Measurements from ENCODE around the gene FCN2. TPM values are rescaled to one million over a fixed set of nuclear protein-coding genes. Genes with fewer than 3 reads are reported as not detected.

FCN2 gene
- total RNA-seq, 1 experiment from 2014 or later = not detected

DNA sequence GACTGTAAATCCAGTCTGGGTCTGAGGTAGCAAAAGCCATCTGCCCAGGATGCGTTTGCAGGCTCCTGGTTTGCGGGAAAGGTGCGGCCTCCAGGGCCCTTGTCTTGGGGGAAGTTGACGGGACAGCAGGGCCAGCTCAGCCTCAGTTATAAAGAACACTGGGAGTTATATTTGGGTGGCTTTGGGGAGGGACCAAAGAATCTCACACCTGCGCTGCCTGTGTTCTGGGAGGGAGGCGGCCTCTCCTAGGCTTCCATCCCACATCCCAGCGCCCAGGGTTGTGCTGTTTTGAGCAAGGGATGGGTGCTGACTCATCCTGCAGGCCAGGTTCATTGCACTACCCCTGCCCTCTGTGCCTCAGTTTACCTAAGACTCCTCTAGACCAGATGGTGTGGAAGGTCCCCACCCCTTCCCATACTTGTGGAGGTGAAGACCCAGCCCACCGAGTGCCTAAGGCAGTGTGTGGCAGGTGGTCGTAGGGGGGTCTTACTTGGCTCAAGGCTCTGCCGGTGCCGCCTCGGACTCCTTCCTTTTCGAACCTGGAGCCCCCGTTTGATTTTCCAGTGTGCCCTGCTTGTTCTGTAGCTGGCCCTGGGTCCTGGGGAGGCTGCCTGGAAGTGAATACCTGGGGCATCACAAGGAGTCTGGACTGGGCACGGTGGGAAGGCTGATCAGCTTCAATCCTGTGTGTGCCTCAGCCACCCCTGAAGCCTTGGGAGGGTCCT, 39.3 kb upstream of the FCN2 start:
- DNase-seq = no peak
- H3K4me3 ChIP-seq = no peak overlapping the region
- H3K9me3 ChIP-seq (replicated peaks) = no peaks in the 10 kb centered on the region
- no peak overlapping the region for H3K27ac ChIP-seq
- no peaks in the 10 kb centered on the region for H3K36me3 ChIP-seq
- no peaks in the 10 kb centered on the region for H3K4me1 ChIP-seq
- H3K27me3 ChIP-seq = no peaks in the 10 kb centered on the region

DNA sequence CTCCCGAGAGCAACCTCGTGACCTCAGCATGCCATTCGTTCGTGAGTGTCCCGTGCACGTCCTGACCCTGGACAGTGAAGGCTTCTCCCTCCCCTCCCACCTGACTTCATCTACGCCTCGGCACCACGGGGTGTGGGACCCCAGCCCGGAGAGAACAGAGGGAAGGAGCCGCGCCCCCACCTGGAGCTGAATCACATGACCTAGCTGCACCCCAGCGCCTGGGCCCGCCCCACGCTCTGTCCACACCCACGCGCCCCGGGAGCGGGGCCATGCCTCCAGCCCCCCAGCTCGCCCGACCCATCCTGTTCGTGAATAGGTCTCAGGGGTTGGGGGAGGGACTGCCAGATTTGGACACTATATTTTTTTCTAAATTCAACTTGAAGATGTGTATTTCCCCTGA, 38.3 kb upstream of the FCN2 start:
- no peak overlapping the region for H3K27ac ChIP-seq
- DNase-seq = no peak
- no peak overlapping the region for H3K4me3 ChIP-seq
- H3K27me3 ChIP-seq = no peaks in the 10 kb centered on the region
- no peaks in the 10 kb centered on the region for H3K9me3 ChIP-seq (replicated peaks)
- H3K4me1 ChIP-seq = no peaks in the 10 kb centered on the region
- no peaks in the 10 kb centered on the region for H3K36me3 ChIP-seq

DNA sequence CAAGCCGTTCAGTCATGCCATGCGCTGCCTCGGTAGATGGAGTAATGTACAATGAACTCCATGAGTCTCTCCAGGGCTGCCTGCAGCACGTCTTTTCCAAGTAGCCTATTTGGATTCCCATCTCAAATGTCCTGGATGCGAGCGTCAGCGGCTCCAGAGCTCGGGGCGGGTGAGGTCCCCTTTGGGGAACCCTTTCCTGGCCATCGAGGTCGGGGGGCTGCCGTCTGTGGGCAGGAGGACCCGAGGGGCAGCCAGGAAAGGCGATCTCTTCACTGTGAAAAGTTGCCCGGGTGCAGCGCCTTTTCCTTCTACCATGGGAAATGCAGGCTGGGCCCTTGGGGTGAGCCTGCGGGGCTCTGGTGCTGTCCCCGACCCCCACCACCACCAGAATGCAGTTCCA, 36.9 kb upstream of the FCN2 start:
- no peaks in the 10 kb centered on the region for H3K9me3 ChIP-seq (replicated peaks)
- DNase-seq = no peak
- no peaks in the 10 kb centered on the region for H3K36me3 ChIP-seq
- no peak overlapping the region for H3K4me3 ChIP-seq
- no peak overlapping the region for H3K27ac ChIP-seq
- no peaks in the 10 kb centered on the region for H3K4me1 ChIP-seq
- H3K27me3 ChIP-seq = no peaks in the 10 kb centered on the region

DNA sequence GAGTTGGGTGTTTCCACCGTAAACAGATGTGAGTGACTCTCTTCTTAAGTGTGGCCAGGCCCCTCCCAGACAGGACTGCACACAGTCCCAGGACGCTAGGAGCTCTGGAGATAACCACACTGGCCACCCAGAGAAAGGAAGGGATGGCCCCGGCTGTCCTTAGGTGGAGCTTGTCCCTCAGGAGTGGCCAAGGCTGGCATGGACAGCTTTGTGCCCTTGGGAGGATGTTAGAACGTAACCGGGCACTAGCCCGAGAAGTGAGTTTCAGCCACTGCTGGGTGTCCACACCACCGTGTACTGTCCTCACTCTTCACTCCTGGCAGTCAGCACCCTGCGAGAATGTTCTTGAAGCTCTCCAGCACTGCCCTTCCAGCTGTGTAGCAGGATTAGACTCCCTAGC, 35.8 kb upstream of the FCN2 start:
- no peak overlapping the region for H3K27ac ChIP-seq
- DNase-seq = no peak
- H3K27me3 ChIP-seq = no peaks in the 10 kb centered on the region
- no peak overlapping the region for H3K4me3 ChIP-seq
- H3K9me3 ChIP-seq (replicated peaks) = no peaks in the 10 kb centered on the region
- no peaks in the 10 kb centered on the region for H3K36me3 ChIP-seq
- no peaks in the 10 kb centered on the region for H3K4me1 ChIP-seq

DNA sequence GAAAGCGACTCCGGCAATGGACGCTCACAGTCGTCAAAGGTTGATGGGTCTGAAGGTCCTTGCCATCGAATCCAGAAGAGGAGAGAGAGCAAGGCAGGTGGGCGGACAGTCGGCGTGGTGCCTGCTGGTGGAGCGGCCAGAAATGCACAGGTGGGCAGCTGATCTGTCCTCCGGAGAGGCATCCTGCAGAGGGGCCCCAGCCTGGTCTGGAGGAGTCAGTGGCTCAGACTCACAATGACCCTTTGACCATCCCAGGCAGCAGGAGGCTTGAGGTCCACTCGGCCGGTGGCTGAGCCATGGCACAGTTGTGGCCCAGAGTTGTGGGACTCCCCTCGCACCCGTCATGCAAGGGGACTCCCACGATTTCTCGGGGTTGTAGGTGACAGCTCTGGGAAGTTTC, 34.4 kb upstream of the FCN2 start:
- Histone ChIP-seq H3K4me3 (no peak overlapping the region), H3K27me3 (no peaks in the 10 kb centered on the region), H3K4me1 (no peaks in the 10 kb centered on the region), H3K36me3 (no peaks in the 10 kb centered on the region), H3K27ac (no peak overlapping the region), H3K9me3 (replicated peaks) (no peaks in the 10 kb centered on the region)
- DNase-seq = no peak

DNA sequence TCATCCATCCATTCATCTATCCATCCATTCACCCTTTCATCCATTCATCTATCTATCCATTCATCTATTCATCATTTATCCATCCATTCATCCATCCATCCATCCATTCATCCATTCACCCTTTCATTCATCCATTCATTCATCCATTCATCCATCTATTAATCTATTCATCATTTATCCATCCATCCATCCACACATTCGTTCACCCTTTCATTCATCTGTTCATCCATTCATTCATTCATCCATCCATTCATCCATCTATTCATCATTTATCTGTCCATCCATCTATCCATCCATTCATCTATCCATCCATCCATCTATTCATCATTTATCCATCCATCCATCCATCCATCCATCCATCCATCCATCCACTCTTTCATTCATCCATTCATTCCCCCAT, 33.9 kb upstream of the FCN2 start:
- Histone ChIP-seq H3K36me3 (no peaks in the 10 kb centered on the region), H3K9me3 (replicated peaks) (no peaks in the 10 kb centered on the region), H3K27me3 (no peaks in the 10 kb centered on the region), H3K4me3 (no peak overlapping the region), H3K27ac (no peak overlapping the region), H3K4me1 (no peaks in the 10 kb centered on the region)
- DNase-seq = no peak

DNA sequence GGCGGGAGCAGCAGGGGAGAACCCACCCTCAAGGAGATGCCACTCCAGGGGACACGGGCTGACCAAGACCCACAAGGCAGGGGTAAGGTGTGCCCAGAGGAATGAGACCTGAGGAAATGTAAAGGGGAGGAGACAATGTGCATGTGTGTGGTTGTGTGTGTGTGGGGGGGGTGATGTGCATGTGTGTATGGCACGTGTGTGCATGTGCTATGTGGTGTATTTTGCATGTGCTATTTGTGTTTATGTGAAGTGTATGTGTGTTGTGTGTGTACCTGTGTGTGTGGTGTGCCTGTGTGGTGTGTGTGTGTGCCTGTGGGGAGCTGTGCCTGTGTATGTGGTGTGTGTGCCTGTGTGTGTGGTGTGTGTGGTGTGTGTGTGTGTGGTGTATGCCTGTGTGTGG, 33.5 kb upstream of the FCN2 start:
- no peak overlapping the region for H3K27ac ChIP-seq
- no peaks in the 10 kb centered on the region for H3K9me3 ChIP-seq (replicated peaks)
- H3K36me3 ChIP-seq = no peaks in the 10 kb centered on the region
- no peaks in the 10 kb centered on the region for H3K4me1 ChIP-seq
- no peak overlapping the region for H3K4me3 ChIP-seq
- no peaks in the 10 kb centered on the region for H3K27me3 ChIP-seq
- DNase-seq = no peak

DNA sequence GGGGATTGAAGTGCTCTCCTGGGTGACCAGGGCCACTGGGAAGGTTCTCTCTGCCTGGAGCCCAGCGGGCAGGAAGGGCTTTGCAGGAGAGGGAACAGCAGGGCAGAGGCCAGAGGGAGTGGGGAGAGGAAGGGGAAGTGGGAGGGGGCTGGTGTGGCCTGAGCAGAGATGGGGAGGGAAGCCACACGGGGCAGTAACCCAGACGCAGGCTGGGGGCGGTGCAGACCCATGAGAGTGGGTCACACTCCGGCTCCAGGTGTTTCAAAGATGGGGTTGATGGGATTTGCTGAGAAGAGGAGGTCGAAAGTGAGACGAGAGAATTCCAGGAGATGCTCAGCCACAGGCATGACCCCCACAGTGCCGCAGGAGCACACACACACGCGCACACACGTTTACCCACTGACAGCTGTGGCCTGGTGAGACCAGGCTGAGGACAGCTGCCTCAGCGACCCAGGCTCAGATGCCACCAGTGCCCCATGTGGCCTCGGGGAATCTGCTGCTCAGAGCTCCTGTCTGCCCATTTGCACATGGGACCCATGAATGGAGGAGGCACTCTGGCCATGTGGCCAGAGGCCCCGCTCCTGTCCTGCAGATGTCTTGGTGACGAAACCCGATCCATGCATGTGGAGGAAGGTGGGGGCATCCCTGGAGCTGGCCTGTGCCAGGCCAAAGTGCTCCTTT, 32.7 kb upstream of the FCN2 start:
- no peak overlapping the region for H3K4me3 ChIP-seq
- H3K4me1 ChIP-seq = no peaks in the 10 kb centered on the region
- no peak overlapping the region for H3K27ac ChIP-seq
- no peaks in the 10 kb centered on the region for H3K36me3 ChIP-seq
- H3K27me3 ChIP-seq = no peaks in the 10 kb centered on the region
- no peaks in the 10 kb centered on the region for H3K9me3 ChIP-seq (replicated peaks)
- DNase-seq = peak in 1 of 2 experiments; percentile 42

DNA sequence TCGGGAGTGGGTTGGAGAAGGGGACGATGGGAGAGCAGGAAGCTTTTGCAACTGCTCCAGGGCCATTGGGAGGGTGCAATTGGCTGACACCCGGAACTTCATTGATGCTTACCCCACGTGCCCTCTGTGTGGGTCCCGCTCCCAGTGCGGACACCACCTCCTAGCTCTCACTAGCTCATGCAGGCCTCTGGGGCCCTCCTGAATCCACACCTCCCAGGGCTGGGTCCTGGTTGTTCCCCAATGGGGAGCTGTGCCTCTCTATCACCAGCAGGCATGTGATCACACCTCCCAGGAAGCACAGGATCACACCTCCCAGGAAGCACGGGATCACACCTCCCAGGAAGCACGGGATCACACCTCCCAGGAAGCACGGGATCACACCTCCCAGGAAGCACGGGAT, 32.1 kb upstream of the FCN2 start:
- Histone ChIP-seq H3K4me3 (no peak overlapping the region), H3K9me3 (replicated peaks) (no peaks in the 10 kb centered on the region), H3K4me1 (no peaks in the 10 kb centered on the region), H3K36me3 (no peaks in the 10 kb centered on the region), H3K27me3 (no peaks in the 10 kb centered on the region), H3K27ac (no peak overlapping the region)
- no peak for DNase-seq

DNA sequence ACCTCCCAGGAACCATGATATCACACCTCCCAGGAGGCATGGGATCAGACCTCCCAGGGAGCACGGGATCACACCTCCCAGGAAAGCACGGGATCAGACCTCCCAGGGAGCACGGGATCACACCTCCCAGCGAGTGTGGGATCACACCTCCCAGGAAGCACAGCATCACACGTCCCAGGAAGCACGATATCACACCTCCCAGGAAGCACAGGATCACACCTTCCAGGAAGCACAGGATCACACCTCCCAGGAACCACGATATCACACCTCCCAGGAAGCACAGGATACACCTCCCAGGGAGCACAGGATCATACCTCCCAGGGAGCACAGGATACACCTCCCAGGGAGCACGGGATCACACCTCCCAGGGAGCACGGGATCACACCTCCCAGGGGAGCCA, 30.0 kb upstream of the FCN2 start:
- Histone ChIP-seq H3K9me3 (replicated peaks) (no peaks in the 10 kb centered on the region), H3K4me1 (no peaks in the 10 kb centered on the region), H3K27me3 (peaks cover 9% of the 10 kb centered on the region), H3K36me3 (no peaks in the 10 kb centered on the region), H3K4me3 (no peak overlapping the region), H3K27ac (no peak overlapping the region)
- DNase-seq = no peak

DNA sequence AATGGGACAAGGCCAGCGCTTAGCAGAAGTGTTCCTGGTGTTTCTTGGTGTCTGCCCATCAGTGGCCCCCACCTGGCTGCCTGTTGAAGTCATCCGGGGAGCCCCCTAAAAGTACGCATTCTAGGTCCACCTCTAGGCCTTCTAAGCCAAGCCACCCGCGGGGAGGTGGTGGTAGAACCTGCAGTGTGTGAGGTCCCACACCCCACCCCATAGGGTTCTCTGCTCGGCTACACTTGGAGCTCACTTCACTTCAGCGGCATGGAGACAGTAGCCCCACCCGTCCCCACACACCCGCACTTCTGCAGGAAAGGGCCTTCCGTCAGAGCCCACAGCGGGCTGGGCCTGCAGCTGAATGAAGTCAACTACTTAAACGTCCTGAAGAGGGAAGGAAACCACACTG, 29.6 kb upstream of the FCN2 start:
- no peaks in the 10 kb centered on the region for H3K9me3 ChIP-seq (replicated peaks)
- H3K4me1 ChIP-seq = no peaks in the 10 kb centered on the region
- H3K4me3 ChIP-seq = no peak overlapping the region
- H3K27me3 ChIP-seq = peaks cover 13% of the 10 kb centered on the region
- H3K27ac ChIP-seq = no peak overlapping the region
- H3K36me3 ChIP-seq = no peaks in the 10 kb centered on the region
- no peak for DNase-seq

DNA sequence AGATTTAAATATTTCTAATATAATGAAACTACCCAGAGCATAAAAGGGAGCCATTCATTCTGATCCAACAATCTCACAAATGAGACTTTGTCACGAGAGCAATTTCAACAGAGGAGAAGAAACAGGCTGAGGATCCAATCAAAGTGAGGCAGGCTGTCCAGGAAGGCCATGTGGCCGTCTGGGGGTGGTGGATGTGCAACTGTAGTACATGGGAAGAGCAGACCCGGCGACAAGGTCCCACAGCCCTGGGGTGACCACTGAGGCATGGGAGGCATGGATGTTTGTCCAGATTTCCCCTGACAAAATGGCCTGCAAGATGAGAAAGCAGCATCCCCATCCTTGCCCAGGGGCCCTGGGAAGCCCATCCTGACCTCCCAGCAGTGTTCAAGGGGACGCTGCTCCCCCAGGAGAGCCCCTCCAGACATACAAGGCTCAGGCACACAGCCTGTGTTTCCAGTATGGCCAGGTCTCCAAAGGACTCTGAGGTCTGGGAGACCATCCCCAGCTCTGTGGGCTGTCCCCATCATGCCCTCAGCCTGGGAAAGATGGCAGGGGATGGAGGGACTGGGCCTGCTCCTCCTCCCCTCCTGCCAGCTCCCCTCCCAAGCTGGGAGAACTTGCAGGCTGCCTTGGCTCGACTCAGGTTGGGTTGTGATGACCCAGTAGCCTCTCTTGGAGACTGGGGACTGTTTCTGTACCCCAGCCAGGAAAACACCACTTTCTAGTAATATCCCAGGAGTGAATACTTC, 27.5 kb upstream of the FCN2 start:
- Histone ChIP-seq H3K27me3 (peaks cover 13% of the 10 kb centered on the region), H3K9me3 (replicated peaks) (no peaks in the 10 kb centered on the region), H3K4me1 (no peaks in the 10 kb centered on the region), H3K36me3 (no peaks in the 10 kb centered on the region), H3K27ac (no peak overlapping the region), H3K4me3 (no peak overlapping the region)
- DNase-seq = no peak

DNA sequence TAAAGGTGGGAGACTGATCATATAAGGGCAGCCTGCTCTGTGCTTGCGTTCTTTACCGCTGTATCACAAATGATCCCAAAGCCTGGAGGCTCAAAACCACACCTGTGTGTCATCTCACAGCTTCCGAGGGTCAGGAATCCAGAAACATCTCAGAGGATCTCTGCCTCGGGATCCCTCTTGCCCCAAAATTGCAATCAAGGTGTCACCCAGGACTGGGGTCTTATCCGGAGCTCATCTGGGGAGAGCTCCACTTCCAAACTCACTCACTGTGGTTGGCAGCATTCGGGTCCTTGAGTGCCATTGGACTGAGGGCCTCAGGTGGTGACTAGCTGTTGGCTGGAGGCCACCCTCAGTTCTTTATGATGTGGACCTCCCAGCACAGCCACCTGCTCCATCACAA, 26.7 kb upstream of the FCN2 start:
- no peak overlapping the region for H3K4me3 ChIP-seq
- peaks cover 13% of the 10 kb centered on the region for H3K27me3 ChIP-seq
- H3K36me3 ChIP-seq = no peaks in the 10 kb centered on the region
- no peak for DNase-seq
- H3K27ac ChIP-seq = no peak overlapping the region
- no peaks in the 10 kb centered on the region for H3K4me1 ChIP-seq
- H3K9me3 ChIP-seq (replicated peaks) = 0 out of 2 replicates have a peak, but pooled peaks cover under 1% of the 10 kb centered on the region

DNA sequence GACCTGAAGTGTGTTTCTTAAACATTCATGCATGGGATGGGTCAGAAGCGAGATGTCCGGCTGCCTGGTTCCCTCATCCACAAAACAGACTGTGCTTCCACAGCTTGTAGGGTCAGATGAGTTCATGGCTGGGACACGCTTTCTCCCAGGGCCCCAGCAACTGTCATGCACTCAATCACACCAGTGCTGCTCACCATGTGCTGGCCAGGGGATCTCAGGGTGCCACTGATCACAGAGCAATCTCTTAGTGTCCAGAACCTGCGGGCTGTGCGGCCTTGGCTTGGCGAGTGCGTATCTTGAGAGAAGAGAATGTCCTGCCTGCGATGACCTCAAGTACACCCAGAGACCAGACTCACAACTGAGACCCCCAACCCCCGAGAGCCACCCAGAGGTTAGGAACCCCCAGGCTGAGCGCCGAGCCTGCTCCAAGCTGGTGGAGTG, 26.0 kb upstream of the FCN2 start:
- Histone ChIP-seq H3K27ac (no peak overlapping the region), H3K4me3 (no peak overlapping the region), H3K9me3 (replicated peaks) (0 out of 2 replicates have a peak, but pooled peaks cover 3% of the 10 kb centered on the region), H3K36me3 (no peaks in the 10 kb centered on the region), H3K27me3 (peaks cover 13% of the 10 kb centered on the region), H3K4me1 (no peaks in the 10 kb centered on the region)
- DNase-seq = no peak

DNA sequence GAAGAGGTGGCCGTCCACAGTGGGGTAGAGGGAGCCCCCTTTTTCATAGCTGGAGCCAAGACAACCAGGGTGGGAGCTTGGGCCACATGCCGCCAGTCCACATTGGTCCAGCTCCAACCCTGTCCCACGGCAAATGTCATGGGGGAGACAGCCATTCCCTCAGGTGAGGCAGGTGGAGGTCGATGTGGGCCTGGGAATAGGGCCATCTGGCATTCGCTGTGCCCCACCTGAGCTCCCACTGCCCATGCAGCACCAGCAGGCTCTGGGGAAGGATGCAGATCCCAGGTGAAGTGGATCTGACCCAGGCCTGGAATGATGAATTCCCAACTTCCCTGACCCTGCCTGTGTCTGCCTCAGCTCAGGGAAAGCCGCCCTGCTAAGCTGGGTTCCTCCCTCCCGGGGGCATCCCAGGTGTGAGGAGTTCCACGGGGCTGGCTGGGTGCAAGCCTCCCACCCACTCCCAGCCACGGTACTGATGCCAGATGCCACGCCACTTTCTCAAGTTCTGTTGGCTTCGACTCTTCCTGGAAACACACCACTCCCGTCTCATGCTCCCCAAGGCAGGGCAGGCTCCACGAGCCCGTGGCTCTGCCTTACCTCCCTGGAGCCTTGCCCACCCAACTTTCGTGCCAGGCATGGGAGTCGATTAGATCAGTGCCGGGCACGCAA, 25.2 kb upstream of the FCN2 start:
- DNase-seq = no peak
- H3K36me3 ChIP-seq = no peaks in the 10 kb centered on the region
- no peak overlapping the region for H3K4me3 ChIP-seq
- H3K27me3 ChIP-seq = peaks cover 13% of the 10 kb centered on the region
- no peaks in the 10 kb centered on the region for H3K4me1 ChIP-seq
- H3K9me3 ChIP-seq (replicated peaks) = 0 out of 2 replicates have a peak, but pooled peaks cover 3% of the 10 kb centered on the region
- H3K27ac ChIP-seq = no peak overlapping the region

Data from SJCRH30 (cell line).